NCI-H2196 (cell line): ENCODE data around the gene SLC9A6.
"Not testable (repeated sequence)": the region's sequence is repeated elsewhere in the genome, so short reads cannot be mapped to it uniquely, and the experiment has no call there.

ENCODE experiments used
- DNase-seq: peaks from one replicate; lab custom pipeline; 2025; ENCODE audit not compliant: unreplicated experiment; lab: John Stamatoyannopoulos, UW

Gene SLC9A6

GRCh38 chrX:136028383-136028984, 43.2 kb downstream of the SLC9A6 start:
- DNase-seq, result peak; percentile 38

- DNase-seq, result no peak
Measured at GRCh38 chrX:136029766-136030165, 44.5 kb downstream of the SLC9A6 start.

GRCh38 chrX:136030303-136031191, 45.3 kb downstream of the SLC9A6 start:
- DNase-seq, result no peak

GRCh38 chrX:136031626-136032025, 46.4 kb downstream of the SLC9A6 start:
- DNase-seq, result no peak

- no peak for DNase-seq
Measured at GRCh38 chrX:136032370-136032769, 47.1 kb downstream of the SLC9A6 start.

GRCh38 chrX:136034668-136035067, 49.4 kb downstream of the SLC9A6 start:
- no peak for DNase-seq

GRCh38 chrX:136035663-136036062, 50.4 kb downstream of the SLC9A6 start:
- DNase-seq, result no peak

GRCh38 chrX:136039485-136039884, 54.2 kb downstream of the SLC9A6 start:
- no peak for DNase-seq

- no peak for DNase-seq
Measured at GRCh38 chrX:136039968-136040367, 54.7 kb downstream of the SLC9A6 start.

GRCh38 chrX:136041254-136041812, 56.1 kb downstream of the SLC9A6 start:
- DNase-seq, result no peak

GRCh38 chrX:136045008-136045407, 59.8 kb downstream of the SLC9A6 start:
- DNase-seq, result no peak

GRCh38 chrX:136046295-136047015, 61.2 kb downstream of the SLC9A6 start:
- no peak for DNase-seq

- no peak for DNase-seq
Measured at GRCh38 chrX:136047016-136047642, 61.9 kb downstream of the SLC9A6 start.

GRCh38 chrX:136047969-136048368, 62.7 kb downstream of the SLC9A6 start:
- no peak for DNase-seq

- DNase-seq, result no peak
Measured at GRCh38 chrX:136048446-136048845, 63.2 kb downstream of the SLC9A6 start.

- no peak for DNase-seq
Measured at GRCh38 chrX:136049608-136050007, 64.4 kb downstream of the SLC9A6 start.

- DNase-seq, result not testable (repeated sequence)
Measured at GRCh38 chrX:136050875-136051274, 65.6 kb downstream of the SLC9A6 start.

- no peak for DNase-seq
Measured at GRCh38 chrX:136051611-136052010, 66.4 kb downstream of the SLC9A6 start.

GRCh38 chrX:136055651-136056221, 70.5 kb downstream of the SLC9A6 start:
- DNase-seq, result no peak

GRCh38 chrX:136057567-136057966, 72.3 kb downstream of the SLC9A6 start:
- no peak for DNase-seq

- no peak for DNase-seq
Measured at GRCh38 chrX:136059350-136059749, 74.1 kb downstream of the SLC9A6 start.
